GM18499 (cell line): ENCODE results near the gene NOS1AP.

Source experiments
- ATAC-seq: cut with Tn5 transposase; IDR thresholded peaks from one replicate; pipeline ENCODE4 v1.9.1; 2021; ENCODE audit warnings: moderate number of reproducible peaks; ENCODE audit not compliant: insufficient read depth, unreplicated experiment

The NOS1AP gene

GRCh38 chr1:162315673-162316072 lies 246.2 kb downstream of the NOS1AP start:
- ATAC-seq: no peak

- ATAC-seq: no peak
Observed at GRCh38 chr1:162316187-162316586, 246.7 kb downstream of the NOS1AP start.

- no peak for ATAC-seq
Observed at GRCh38 chr1:162317621-162318020, 248.1 kb downstream of the NOS1AP start.

- no peak for ATAC-seq
Observed at GRCh38 chr1:162319493-162320175, 250.1 kb downstream of the NOS1AP start.

DNA sequence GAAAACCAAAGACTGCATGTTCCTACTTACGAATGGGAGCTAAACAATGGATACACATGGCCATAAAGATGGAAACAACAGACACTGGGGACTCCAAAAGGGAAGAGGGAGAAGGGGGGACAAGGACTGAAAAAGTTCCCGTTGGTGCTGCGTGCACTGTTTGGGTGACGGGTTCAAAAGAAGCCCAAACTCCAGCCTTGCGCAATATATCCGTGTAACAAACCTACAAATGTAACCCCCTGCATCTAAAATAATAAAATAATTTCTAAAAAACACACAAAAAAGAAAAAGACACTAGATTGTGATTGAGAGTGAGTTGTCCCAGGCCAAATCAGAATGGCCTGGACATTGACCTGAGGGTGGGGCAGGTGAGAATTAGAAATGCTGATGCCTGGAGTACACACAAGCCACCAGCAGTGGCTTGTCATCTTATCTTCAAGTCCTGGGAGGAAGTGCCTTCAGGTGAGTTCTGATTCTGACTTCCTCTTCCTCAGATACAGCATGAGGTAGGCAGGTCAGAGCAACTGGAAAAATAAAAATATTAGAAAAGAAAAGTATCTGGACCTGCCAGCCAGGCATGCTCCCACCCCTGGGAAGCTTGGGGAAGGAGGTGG lies 252.4 kb downstream of the NOS1AP start:
- ATAC-seq: no peak

DNA sequence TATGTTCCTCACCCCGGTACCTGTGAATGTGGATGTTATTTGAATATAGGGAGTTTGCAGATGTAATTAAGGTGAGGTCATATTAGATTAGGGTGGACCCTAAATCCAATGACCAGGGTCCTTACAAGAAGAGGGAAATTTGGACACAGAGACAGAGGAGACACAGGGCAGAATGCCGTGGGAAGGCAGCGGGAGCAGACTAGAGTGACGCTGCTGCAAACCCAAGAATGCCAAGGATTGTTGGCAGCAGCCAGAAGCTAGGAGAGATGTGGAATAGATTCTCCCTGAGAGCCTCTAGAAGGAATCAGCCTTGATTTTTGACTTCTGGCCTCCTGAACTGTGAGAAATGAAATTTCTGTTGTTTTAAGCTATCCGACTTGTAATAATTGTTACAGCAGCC lies 253.5 kb downstream of the NOS1AP start:
- ATAC-seq: no peak

DNA sequence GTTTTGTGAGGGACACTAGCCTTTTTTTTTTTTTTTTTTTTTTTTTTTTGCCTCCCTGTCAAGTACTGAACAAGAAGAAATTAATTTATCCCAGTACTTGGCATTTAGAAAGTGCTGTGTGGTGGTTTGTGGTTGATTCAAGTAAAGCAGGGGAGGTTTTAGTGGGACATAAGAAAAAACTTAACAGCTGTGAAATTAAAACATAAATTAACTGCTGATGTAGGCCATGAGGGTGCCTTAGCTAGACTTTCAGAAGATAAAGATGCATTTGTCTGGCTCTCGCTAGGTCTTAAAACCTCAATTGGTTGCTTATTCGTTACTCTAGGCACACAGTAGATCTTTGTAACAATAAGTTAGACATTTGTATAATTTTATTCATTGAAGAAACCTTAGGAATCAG lies 254.9 kb downstream of the NOS1AP start:
- ATAC-seq: no peak

DNA sequence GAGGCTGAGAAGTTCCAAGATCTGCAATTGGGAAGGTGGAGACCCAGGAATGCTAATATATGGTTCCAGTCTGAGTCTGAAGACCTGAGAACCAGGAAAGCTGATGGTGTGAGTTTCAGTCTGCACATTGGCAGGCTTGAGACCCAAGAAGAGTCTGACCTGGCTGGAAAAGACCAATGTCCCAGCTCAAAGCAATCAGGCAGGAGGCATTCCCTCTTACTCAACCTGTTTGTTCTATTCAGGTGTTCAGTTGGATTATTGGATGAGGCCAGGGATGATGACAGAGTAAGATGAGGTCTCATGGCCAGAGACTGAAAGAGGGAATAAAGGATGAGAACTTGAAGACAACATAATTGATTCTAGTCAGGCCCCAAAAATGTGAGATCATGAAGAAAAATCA lies 257.1 kb downstream of the NOS1AP start:
- ATAC-seq: no peak

DNA sequence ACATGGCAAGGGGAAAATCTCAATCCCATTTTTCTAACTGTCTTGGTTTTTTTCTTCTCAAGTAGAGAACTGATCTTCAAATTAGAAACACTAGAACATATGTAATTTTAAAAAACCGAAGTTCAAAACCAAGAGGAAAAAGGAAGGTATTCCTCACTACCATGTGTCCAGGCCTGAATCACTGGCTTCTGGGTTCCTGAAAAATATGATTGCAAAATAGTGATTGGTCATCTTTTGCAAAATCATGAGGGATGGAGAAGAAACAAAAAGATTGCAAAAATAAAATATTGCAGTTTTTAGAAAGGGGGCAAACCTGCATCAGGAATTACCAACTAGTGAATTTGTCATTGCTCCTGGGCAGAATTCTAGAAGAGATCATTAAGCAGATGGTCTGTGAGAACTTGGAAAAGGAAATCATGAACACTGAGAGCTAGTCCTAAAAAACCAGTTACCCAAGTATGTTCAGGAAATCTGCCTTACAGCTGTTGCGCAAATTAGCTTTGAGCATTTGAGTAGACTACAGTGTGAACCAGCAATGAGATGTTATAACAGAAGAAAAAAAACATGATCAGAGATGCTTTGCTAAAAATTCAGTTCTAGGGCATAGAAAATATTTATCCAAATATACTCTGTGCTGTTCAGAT lies 257.8 kb downstream of the NOS1AP start:
- no peak for ATAC-seq

GRCh38 chr1:162327788-162328165 lies 258.3 kb downstream of the NOS1AP start:
- ATAC-seq: no peak

DNA sequence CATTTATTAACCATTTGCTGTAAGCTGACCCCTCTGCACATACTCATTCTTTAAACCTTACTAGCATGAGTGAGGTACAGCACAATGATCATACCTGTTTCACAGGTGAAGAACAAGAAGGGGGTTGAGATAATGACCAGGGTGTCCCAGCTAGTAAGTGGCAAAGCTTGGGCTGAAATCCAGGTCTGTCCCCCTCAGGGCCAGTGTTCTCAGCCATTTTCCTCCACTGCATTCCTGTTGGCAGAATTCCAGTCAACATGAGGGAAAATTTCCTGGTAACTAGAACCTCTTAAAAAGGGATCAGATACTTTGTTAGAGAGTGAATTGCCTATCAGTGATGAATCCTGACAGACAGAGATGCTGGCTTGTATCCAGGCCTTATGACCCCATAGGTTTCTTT lies 259.0 kb downstream of the NOS1AP start:
- ATAC-seq: no peak

DNA sequence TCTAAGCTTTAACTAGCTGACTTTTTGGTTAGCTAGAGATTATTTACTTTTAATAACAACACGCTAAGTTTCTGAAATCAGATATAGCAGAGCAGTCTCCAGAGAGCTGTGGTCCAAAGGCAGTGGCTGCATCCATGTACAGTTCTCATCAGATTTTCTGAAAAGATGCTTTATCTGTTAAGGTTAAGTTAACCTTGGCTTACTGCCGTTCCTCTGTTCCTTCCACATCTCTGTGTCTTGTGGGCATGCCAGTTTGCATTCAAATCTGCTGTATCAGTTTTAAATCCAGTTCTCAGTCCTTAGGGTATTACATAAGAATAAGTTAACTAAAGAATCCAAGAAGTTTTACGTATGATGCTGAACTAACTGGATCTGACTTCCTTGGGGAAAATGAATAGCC lies 260.3 kb downstream of the NOS1AP start:
- no peak for ATAC-seq

DNA sequence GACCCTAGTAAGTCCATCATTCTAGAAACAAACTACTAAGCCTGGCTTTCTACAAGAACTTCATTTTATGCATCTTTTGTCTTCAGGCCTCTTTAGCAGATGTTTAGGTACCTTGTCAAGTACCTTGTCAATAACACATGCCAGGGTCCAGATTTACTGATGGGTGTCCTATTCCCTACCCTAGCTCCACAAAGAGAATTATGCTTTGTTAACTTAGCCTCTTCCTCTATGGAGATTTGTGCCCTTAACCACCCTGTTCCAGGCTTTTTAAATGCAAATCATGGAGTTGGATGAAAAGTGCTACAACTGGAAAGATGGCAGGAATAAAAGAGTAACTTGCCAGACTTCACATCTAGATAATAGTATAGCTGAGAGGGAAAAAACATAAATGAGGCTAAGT lies 264.5 kb downstream of the NOS1AP start:
- no peak for ATAC-seq

- no peak for ATAC-seq
Observed at GRCh38 chr1:162335126-162335525, 265.6 kb downstream of the NOS1AP start.

- no peak for ATAC-seq
Observed at GRCh38 chr1:162336621-162337285, 267.3 kb downstream of the NOS1AP start.

DNA sequence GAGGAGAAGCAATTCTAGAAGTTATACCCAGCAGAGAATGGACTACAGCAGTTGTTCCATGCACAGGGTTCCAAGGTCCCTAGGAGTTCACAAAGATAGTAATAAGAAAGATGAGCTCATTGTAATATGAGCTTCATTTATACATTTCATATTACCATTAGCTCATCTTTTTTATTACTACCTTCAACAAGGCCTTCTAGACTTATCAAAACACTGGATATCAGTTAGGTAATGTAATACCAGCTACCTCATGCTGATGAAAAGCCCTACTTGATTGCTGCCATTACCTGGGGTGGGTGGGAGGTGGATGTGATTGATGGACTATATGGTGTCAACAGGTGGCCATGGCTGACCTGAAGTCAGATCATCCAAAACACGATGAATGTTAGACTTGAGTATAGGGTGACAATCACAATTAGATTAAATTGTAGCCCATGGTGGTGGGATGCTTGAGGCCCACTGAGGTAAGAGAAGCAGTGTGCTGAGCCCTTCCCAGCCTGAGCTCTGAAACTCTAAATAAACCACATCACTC lies 273.0 kb downstream of the NOS1AP start:
- no peak for ATAC-seq

DNA sequence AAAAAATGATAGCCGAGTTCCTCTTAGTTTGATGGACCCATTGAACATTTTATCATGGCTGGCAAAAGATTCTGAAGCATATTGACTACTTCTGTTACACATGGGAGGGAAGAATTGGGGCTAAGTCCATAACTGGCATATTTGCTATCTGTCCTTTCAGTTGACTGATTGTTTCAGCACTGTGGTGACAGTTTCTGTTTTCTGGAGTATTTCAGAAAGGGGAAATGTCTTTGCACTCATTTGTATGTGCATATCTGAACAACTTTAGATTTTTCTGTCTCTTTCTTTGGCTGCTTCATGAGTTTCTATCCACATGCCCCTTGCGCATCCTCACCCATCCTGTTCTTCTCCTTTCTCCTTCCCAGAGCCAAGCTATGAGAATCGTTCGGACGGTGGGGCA lies 274.0 kb downstream of the NOS1AP start:
- no peak for ATAC-seq

DNA sequence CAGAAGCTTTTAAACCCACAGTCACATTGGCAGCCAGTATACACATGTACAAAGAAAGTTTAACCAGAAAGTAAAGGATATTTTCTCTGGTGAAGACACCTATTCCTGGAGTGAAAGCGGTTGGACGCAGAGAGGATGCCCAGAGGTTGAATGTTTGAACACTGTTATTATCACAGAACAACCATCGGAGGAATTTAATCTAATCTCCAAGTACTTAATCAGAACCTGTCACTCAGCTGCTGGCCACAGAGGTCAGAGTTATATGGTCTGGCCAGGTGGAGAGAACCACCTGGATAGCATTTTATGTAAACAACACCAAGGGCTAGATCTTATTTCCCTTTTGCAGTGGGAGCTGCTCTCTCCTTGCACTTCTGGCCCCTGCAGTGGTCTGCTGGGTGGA lies 277.8 kb downstream of the NOS1AP start:
- no peak for ATAC-seq

- ATAC-seq: no peak
Observed at GRCh38 chr1:162349635-162350330, 280.3 kb downstream of the NOS1AP start.

DNA sequence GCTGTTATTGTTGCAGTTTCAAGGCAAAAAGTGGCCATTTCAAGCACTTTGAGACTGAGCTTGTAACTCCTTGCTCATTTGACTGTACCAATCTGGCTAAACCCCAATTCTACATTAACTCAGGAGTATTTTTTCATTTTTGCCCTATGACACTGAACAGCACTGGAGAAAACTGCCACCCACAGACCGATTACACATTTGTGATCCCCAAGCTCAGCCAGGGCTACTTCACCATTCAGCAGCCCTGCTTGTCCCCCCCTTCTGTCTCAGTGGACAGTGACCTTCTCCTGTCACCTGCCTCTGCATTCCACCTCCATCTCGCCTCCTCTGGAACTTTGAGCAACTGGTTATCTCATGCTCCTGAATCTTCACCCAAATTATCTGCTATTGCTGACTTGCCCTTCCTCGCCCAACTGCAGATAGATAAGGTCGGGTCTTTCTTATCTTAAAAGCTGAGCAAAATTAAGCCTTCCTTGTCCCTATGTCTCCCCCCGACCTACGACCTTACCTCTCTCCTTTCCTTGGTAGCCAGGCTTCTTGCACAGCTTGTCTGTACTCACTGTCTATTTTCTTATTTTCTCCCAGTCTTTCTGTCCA lies 281.9 kb downstream of the NOS1AP start:
- no peak for ATAC-seq
